ENCODE results near the gene PLPPR1. TPM values are rescaled to one million over a fixed set of nuclear protein-coding genes. Genes with fewer than 3 reads are reported as not detected.

PLPPR1 gene
- total and polyA plus RNA-seq, 2 experiments from 2014 or later: 1.3 to 3.7 TPM

DNA sequence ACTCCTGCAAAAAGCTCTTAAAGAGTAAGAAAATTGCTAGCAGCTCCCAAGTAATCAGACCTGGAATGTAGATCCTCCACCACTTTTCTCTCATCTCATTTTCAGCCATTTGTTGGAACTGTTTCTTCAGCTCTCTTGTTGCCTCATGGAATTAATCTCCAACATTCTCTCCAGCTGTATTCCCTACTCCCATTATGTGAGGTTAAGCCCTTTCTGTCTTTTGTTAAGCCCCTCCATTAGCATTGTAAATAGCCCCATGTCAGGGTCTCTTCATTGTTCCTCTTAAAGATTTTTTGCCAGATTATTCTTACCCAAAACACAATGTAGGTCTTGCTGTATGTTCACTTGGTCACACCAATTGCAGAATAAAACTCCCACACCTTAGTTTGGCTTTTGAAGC lies 119.8 kb downstream of the PLPPR1 start:
- peak overlapping the region; percentile 17; the same call in 1 of the 2 replicates for H3K4me2 ChIP-seq
- no peaks in the 10 kb centered on the region for H3K79me2 ChIP-seq (replicated peaks; ENCODE audit: insufficient read depth)
- 0 out of 2 replicates have a peak, but pooled peaks cover 2% of the 10 kb centered on the region for H3K9me2 ChIP-seq (ENCODE audit: insufficient read depth)
- Mint-ChIP-seq H3K4me1 (peaks cover 20% of the 10 kb centered on the region), H3K9me3 (peaks cover 21% of the 10 kb centered on the region; the same call in 2 of the 3 replicates), H3K4me3 (no peak overlapping the region), H3K36me3 (ENCODE audit: low read depth) (peaks cover 11% of the 10 kb centered on the region; the same call in 2 of the 3 replicates), H3K27ac (peak overlapping the region; percentile 14; the same call in 1 of the 2 replicates), H3K27me3 (ENCODE audit: insufficient read depth, low read depth, poor library complexity) (no peaks in the 10 kb centered on the region)
- no peak overlapping the region for H3K27ac ChIP-seq (ENCODE audit: low read depth)
- peaks cover 19% of the 10 kb centered on the region for H3K4me1 ChIP-seq (ENCODE audit: insufficient read depth)
- H3K4me3 ChIP-seq: no peak overlapping the region
- H3K27me3 ChIP-seq (ENCODE audit: insufficient read depth): no peaks in the 10 kb centered on the region
- no peaks in the 10 kb centered on the region for H3F3A ChIP-seq (replicated peaks; ENCODE audit: low read depth)
- H2AFZ ChIP-seq: no peak overlapping the region
- no peak for TF ChIP-seq POLR2AphosphoS5 (IDR thresholded peaks at IDR 0.05; ENCODE audit: low read depth)
- TF ChIP-seq, protein P1, sequence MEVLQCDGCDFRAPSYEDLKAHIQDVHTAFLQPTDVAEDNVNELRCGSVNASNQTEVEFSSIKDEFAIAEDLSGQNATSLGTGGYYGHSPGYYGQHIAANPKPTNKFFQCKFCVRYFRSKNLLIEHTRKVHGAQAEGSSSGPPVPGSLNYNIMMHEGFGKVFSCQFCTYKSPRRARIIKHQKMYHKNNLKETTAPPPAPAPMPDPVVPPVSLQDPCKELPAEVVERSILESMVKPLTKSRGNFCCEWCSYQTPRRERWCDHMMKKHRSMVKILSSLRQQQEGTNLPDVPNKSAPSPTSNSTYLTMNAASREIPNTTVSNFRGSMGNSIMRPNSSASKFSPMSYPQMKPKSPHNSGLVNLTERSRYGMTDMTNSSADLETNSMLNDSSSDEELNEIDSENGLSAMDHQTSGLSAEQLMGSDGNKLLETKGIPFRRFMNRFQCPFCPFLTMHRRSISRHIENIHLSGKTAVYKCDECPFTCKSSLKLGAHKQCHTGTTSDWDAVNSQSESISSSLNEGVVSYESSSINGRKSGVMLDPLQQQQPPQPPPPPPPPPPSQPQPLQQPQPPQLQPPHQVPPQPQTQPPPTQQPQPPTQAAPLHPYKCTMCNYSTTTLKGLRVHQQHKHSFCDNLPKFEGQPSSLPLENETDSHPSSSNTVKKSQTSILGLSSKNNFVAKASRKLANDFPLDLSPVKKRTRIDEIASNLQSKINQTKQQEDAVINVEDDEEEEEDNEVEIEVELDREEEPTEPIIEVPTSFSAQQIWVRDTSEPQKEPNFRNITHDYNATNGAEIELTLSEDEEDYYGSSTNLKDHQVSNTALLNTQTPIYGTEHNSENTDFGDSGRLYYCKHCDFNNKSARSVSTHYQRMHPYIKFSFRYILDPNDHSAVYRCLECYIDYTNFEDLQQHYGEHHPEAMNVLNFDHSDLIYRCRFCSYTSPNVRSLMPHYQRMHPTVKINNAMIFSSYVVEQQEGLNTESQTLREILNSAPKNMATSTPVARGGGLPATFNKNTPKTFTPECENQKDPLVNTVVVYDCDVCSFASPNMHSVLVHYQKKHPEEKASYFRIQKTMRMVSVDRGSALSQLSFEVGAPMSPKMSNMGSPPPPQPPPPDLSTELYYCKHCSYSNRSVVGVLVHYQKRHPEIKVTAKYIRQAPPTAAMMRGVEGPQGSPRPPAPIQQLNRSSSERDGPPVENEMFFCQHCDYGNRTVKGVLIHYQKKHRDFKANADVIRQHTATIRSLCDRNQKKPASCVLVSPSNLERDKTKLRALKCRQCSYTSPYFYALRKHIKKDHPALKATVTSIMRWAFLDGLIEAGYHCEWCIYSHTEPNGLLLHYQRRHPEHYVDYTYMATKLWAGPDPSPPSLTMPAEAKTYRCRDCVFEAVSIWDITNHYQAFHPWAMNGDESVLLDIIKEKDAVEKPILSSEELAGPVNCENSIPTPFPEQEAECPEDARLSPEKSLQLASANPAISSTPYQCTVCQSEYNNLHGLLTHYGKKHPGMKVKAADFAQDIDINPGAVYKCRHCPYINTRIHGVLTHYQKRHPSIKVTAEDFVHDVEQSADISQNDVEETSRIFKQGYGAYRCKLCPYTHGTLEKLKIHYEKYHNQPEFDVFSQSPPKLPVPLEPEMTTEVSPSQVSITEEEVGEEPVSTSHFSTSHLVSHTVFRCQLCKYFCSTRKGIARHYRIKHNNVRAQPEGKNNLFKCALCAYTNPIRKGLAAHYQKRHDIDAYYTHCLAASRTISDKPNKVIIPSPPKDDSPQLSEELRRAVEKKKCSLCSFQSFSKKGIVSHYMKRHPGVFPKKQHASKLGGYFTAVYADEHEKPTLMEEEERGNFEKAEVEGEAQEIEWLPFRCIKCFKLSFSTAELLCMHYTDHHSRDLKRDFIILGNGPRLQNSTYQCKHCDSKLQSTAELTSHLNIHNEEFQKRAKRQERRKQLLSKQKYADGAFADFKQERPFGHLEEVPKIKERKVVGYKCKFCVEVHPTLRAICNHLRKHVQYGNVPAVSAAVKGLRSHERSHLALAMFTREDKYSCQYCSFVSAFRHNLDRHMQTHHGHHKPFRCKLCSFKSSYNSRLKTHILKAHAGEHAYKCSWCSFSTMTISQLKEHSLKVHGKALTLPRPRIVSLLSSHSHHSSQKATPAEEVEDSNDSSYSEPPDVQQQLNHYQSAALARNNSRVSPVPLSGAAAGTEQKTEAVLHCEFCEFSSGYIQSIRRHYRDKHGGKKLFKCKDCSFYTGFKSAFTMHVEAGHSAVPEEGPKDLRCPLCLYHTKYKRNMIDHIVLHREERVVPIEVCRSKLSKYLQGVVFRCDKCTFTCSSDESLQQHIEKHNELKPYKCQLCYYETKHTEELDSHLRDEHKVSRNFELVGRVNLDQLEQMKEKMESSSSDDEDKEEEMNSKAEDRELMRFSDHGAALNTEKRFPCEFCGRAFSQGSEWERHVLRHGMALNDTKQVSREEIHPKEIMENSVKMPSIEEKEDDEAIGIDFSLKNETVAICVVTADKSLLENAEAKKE (CRISPR knock-in tag; IDR thresholded peaks at IDR 0.05): peak; percentile 39; the same call in 1 of the 2 replicates
- TF ChIP-seq ZNF331 (CRISPR knock-in tag; IDR thresholded peaks at IDR 0.05; ENCODE audit: low read depth): no peak
- no peak for TF ChIP-seq EZH2phosphoT487 (IDR thresholded peaks at IDR 0.05; ENCODE audit: unreplicated experiment)
- ATAC-seq (peak; percentile 81), DNase-seq (ENCODE audit: low spot score) (peak; percentile 37)
- H4K20me1 ChIP-seq (replicated peaks; ENCODE audit: insufficient read depth): no peaks in the 10 kb centered on the region
- no peaks in the 10 kb centered on the region for H3K36me3 ChIP-seq (ENCODE audit: insufficient read depth)

DNA sequence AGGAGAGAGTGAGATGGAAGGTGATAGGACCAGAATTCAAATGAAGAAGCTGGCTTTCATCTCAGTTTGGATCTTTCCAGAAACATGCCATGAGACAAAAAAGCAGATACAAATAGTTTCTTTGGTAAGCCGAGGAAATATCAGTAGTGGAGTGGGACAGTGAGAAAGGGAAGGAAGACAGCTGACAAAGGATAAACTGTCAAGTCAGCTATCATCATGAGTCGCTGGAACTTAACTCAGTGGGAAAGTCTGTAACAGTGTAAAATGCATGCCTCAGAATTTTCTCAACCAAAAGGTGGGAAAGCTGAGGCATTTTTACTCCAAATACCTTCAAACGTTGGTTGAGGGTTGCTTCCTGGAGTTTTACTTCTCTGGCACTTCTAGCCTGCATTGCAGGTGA lies 129.8 kb downstream of the PLPPR1 start:
- Histone ChIP-seq H3K4me2 (no peak overlapping the region), H3K9me2 (ENCODE audit: insufficient read depth) (peaks cover 13% of the 10 kb centered on the region; the same call in 1 of the 2 replicates), H3K4me1 (ENCODE audit: insufficient read depth) (peaks cover 3% of the 10 kb centered on the region; the same call in 1 of the 2 replicates), H3K36me3 (ENCODE audit: insufficient read depth) (no peaks in the 10 kb centered on the region), H3K79me2 (replicated peaks; ENCODE audit: insufficient read depth) (no peaks in the 10 kb centered on the region), H2AFZ (no peak overlapping the region), H3F3A (replicated peaks; ENCODE audit: low read depth) (no peaks in the 10 kb centered on the region), H3K27ac (ENCODE audit: low read depth) (no peak overlapping the region), H4K20me1 (replicated peaks; ENCODE audit: insufficient read depth) (no peaks in the 10 kb centered on the region), H3K4me3 (no peak overlapping the region), H3K27me3 (ENCODE audit: insufficient read depth) (no peaks in the 10 kb centered on the region)
- H3K27ac Mint-ChIP-seq: no peak overlapping the region
- no peak for DNase-seq (ENCODE audit: low spot score)
- H3K4me3 Mint-ChIP-seq: no peak overlapping the region
- no peaks in the 10 kb centered on the region for H3K9me3 Mint-ChIP-seq
- peaks cover 11% of the 10 kb centered on the region for H3K4me1 Mint-ChIP-seq
- H3K27me3 Mint-ChIP-seq (ENCODE audit: insufficient read depth, low read depth, poor library complexity): no peaks in the 10 kb centered on the region
- no peaks in the 10 kb centered on the region for H3K36me3 Mint-ChIP-seq (ENCODE audit: low read depth)
- ATAC-seq: no peak
- TF ChIP-seq, protein P2, sequence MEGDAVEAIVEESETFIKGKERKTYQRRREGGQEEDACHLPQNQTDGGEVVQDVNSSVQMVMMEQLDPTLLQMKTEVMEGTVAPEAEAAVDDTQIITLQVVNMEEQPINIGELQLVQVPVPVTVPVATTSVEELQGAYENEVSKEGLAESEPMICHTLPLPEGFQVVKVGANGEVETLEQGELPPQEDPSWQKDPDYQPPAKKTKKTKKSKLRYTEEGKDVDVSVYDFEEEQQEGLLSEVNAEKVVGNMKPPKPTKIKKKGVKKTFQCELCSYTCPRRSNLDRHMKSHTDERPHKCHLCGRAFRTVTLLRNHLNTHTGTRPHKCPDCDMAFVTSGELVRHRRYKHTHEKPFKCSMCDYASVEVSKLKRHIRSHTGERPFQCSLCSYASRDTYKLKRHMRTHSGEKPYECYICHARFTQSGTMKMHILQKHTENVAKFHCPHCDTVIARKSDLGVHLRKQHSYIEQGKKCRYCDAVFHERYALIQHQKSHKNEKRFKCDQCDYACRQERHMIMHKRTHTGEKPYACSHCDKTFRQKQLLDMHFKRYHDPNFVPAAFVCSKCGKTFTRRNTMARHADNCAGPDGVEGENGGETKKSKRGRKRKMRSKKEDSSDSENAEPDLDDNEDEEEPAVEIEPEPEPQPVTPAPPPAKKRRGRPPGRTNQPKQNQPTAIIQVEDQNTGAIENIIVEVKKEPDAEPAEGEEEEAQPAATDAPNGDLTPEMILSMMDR (conservative IDR thresholded peaks at IDR 0.05; ENCODE audit: low read depth in 2 of 2): no peak
- no peak for TF ChIP-seq EZH2 (IDR thresholded peaks at IDR 0.05; ENCODE audit: low read depth, unreplicated experiment)
- TF ChIP-seq, protein P3, sequence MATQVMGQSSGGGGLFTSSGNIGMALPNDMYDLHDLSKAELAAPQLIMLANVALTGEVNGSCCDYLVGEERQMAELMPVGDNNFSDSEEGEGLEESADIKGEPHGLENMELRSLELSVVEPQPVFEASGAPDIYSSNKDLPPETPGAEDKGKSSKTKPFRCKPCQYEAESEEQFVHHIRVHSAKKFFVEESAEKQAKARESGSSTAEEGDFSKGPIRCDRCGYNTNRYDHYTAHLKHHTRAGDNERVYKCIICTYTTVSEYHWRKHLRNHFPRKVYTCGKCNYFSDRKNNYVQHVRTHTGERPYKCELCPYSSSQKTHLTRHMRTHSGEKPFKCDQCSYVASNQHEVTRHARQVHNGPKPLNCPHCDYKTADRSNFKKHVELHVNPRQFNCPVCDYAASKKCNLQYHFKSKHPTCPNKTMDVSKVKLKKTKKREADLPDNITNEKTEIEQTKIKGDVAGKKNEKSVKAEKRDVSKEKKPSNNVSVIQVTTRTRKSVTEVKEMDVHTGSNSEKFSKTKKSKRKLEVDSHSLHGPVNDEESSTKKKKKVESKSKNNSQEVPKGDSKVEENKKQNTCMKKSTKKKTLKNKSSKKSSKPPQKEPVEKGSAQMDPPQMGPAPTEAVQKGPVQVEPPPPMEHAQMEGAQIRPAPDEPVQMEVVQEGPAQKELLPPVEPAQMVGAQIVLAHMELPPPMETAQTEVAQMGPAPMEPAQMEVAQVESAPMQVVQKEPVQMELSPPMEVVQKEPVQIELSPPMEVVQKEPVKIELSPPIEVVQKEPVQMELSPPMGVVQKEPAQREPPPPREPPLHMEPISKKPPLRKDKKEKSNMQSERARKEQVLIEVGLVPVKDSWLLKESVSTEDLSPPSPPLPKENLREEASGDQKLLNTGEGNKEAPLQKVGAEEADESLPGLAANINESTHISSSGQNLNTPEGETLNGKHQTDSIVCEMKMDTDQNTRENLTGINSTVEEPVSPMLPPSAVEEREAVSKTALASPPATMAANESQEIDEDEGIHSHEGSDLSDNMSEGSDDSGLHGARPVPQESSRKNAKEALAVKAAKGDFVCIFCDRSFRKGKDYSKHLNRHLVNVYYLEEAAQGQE (IDR thresholded peaks at IDR 0.05; ENCODE audit: unreplicated experiment): no peak
- TF ChIP-seq, protein P4, sequence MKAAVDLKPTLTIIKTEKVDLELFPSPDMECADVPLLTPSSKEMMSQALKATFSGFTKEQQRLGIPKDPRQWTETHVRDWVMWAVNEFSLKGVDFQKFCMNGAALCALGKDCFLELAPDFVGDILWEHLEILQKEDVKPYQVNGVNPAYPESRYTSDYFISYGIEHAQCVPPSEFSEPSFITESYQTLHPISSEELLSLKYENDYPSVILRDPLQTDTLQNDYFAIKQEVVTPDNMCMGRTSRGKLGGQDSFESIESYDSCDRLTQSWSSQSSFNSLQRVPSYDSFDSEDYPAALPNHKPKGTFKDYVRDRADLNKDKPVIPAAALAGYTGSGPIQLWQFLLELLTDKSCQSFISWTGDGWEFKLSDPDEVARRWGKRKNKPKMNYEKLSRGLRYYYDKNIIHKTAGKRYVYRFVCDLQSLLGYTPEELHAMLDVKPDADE (IDR thresholded peaks at IDR 0.05): no peak
- TF ChIP-seq CREB1 (CRISPR knock-in tag; IDR thresholded peaks at IDR 0.05; ENCODE audit: low read depth): no peak
- no peak for TF ChIP-seq POLR2AphosphoS5 (IDR thresholded peaks at IDR 0.05; ENCODE audit: low read depth)

All from GM23338 (cell line).